GM19351 (cell line): ENCODE measurements around the gene TM2D3.

Source experiments
- ATAC-seq: cut with Tn5 transposase; IDR thresholded peaks from one replicate; pipeline ENCODE4 v1.9.1; 2021; ENCODE audit warnings: mild to moderate bottlenecking, moderate library complexity; ENCODE audit not compliant: unreplicated experiment

TM2D3 gene

DNA sequence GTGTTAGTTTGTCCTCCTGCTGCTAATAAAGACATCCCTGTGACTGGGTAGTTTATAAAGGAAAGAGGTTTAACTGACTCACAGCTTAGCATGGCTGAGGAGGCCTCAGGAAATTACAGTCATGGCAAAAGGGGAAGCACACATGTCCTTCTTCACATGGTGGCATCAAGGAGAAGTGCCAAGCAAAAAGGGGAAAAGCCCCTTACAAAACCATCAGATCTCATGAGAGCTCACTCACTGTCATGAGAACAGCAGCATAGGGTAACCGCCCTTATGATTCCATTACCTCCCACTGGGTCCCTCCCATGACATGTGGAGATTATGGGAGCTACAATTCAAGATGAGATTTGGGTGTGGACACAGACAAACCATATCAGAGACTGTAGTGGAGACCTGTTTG, 27.0 kb downstream of the TM2D3 start:
- no peak for ATAC-seq

DNA sequence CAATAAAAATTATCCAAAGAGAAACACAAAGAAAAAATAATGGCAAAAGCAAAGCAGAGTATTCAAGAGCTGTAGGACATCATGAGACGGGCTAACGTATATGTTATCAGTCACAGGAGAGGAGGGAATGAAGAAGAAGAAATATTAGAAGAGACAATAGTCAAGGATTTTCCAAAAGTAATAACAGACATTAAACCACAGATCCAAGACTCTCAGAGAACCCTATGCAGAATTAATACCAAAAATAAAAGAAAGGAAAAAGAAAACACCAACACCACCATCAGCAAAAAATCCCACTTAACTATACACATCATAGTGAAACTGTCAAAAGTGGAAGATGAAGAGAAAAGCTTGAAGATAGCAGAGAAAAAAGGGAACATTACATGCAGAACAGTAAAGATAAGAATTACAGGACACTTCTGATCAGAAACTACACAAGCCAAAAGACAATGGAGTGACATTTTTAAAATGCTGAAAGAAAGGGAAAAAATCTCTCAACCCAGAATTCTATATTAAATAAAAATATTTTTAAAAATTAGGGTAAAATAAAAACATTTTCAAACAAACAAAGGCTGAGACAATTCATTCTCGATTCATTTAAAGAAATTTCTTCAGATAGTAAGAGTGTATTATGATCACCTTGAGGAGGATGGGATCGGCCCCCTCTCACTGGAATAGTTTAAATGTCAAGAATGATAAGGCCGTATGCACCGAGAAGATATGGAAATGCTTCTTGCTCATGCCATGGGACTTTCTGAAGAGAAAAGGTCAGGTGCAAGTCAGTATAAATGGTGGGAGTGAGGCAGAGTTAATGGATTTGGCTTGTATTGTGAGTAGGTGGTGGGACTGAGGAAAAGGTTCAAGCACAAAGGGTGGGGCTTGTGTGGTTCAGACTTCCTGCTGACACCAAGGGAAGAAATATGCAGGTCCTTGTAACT, 28.5 kb downstream of the TM2D3 start:
- no peak for ATAC-seq

DNA sequence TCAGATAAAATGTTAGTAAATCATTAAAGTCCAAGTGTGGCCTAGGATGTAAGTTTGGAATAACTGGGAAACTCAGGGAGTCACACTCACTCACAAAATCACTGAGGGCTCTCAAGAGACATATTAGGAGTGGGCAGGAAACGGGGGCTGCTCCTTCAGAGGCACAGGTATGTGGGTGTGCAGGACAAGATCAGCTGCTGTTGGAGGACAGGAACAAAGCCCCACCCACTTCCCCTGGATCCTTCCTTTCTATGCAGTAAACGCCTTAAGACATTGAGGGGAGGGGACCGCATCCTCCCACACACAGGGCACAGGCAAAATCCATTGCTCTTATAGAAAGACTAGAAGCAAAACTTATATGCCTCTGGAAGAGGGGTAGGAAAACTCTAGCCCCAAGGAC, 30.2 kb downstream of the TM2D3 start:
- no peak for ATAC-seq

DNA sequence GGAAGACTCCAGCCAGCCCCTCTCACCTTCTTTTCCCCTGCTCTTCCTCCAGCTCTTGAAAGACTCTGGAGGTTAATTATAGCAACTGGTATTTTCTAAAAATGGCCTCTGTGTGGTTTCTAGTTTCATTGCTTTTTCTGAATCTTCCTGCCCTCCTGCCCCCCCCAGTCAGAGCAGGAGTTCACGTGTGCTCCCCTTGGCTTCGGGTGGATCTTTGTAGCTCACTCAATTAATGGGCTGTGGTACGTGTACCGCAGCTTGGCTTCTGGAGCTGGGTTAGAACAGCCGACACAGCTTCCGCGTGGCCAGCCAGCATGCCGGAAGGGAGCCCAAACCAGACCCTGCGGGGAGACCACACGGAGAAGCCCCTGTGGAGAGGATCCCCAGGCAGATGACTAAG, 31.5 kb downstream of the TM2D3 start:
- ATAC-seq: peak; percentile 47

DNA sequence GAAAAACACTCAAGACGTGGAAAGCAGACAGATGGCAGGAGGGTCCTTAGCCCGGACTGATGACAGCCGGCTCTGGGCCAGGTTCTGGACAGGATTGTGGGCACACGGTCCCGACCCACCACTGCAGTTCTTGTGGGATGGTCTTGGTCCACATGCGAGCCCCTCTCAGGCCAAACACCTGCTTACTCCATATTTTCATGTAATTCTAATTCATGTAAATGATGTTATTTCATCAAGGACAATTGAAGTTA, 32.6 kb downstream of the TM2D3 start:
- no peak for ATAC-seq

DNA sequence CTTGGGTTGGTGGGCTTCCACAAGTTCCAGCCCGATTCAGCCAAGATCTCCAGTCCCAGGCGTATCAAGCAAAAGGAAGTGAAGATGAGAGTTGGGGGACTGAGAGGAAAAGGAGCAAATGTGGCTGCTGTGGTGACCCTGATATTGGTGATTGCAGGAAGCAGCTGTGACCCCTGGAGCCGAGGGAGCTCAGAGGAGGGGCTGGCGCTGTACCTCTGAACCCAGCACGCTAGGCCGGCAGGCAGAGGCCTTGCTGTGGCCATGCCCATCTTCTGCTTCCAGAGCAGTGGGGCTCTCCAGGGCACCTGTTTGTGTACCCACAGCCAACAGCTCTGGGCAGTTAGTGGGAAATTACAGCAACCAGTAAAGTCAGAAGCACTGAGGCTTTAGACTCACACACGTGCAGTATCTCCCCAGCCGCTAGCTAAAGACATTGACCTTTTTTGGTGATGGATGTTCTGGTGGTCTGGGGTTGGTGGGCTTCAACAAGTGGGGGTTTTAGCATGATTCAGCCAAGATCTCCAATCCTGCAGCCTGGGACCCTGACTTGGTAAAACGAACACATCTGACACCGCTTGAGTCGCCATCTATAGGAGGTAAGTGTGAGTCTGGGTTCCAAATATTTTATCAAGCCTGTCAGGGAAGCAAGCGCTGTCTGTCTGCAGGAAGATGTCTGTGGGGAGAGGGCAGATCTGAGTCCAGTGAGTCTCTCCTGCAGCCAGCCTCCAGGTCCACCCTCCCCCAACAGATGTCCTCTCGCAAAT, 33.1 kb downstream of the TM2D3 start:
- no peak for ATAC-seq

DNA sequence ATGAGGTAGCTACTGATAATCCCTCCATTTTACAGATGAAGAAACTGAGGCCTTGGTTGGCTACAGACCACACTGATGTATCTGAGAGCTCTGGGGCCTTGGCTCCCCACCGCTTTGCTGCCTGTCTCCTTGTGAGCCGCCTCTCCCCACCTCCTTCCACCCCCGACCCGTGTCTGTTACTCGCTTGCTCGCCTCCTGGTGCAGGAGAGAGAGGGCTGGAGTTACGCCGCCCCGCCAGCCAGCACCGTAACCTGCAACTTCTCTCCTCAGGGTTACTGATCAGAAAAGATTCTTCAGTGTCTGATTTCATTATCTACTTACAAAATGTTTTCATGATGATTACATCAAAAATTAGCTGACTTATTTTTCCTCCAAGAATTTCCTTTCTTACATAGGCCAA, 34.1 kb downstream of the TM2D3 start:
- ATAC-seq: no peak

DNA sequence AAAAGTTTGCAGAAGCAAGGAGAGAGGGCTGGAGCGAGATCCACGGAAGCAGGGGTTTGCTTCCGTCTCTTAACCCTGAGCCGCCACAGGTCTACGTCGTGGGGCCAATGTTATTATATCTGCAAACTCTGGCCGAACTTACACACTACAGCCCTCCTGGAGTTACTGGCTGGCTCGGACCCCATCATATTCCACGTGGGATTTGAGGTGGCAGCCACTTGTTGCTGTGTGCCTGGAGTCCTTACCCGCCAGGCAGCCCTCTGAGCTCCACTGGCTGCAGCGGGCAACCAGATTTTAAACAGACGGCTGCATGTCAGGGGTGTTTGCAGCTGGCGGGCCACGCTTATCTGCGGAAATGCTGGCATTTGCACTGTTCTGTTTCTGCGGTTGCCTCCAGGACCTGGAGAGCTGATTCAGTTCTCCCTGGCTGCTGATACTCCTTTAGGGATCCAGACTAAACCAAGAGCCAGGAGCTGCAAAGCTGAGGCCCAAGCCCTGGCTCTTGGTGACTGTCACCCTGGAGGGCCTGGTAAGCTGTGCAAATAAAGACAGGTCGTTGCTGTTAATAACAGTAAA, 34.7 kb downstream of the TM2D3 start:
- no peak for ATAC-seq

DNA sequence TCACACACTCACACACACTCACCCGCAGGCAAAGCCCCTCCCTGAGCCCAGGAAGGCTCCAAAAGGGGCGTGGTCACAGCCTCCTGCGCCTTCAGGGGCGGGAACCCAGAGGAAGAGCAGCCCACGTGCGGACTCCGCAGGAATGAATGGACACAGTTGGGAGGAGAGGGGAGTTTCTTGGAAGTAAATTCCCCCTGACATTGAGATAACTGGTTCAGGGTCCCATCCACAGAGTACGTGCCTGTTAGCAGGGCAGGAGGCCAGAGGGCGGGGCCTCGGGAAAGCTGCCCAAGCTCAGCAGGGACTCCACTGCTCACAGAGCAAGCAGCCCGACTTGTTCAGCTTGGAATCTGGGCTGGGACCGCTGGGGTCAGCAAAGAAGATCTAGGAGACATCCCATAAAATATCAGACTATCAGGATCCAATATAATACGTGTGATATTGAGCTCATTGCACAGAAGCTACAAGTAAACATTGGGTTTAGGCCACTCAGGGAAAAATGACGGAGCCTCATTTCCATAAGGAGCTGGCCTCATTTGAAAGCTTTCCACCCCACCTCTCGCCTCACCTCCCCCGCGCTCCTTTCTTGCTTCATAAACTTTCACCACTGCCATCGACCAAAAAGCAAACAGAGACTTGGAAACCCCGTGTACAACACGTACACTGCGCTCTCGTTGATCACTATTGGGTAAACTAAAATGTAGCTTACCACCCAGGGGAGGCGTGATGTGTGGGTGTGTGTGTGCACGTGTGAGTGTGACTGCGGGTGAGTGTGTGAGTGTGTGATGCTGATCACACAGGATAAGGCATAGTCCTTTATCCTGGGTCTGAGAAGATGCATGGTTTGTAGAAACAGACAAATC, 36.0 kb downstream of the TM2D3 start:
- ATAC-seq: no peak

DNA sequence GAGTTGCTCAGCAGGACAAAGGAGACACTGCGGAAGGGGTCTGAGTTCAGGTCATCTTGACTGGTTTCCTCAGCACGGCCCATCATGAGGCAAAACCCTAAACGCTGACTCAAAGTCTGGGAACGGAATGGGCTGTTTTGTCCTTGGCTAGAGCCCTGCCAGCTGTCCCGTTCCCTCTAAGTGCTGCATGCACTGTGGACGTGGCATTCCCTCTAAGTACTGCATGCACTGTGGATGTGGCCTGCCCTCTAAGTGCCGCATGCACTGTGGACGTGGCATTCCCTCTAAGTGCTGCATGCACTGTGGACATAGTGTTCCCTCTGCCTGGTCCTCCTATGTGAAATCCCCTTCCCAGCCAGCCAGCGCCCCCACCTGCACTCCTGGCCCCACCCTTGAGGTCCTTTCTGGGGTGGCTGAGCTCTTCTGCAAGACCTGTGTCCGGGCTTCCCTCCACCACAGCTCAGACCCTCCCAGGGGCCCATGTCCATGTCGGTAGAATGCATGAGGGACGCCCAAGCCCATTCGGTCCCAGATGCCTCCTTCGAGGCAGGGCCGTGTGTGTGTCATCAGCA, 36.7 kb downstream of the TM2D3 start:
- no peak for ATAC-seq

DNA sequence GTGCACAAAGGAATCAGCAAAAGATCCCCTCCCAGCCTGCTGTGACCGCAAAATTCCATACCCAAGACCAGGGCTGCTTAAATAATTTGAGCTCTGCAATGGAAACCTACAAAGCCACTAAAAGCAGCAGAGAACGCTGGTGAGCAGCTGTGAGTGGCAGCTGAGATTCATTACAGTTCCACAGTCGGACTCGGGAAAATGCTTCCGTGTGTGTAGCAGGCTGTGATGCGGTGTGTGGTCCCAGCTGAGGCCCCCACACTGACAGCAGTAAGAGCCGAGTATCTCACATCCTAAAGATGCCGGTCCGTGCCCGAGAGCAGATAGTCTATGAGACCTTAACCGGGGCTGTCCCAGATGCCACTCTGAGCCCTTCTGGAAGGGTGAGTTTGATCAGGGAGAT, 37.4 kb downstream of the TM2D3 start:
- ATAC-seq: no peak

DNA sequence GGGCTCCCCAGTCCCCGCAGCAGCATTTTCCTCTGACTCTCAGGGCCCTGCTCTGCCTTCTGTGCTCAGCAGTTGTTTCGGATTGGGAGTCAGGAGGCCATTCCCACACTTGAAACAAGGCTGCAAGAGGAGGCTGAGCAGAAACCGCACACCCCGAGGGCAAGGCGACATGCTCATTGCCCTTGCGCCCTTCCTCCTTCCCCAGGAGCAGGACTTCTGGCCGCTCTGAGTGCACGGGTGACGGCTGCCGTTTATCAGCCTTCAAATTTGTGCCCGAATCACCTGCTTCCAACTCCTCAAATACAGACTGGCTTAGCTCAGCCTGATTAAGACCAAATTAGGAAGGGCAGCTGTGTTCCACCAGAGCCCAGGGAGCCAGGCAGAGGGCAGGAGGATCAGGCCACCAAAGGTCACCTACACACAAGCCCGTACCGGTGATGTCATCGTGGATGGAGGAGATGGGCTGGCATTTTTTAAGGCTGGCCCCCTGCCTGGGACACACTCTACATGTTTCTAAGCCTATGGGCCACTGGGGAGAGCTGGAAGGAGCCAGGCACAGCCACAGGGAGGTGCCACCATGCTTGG, 38.1 kb downstream of the TM2D3 start:
- ATAC-seq: no peak

DNA sequence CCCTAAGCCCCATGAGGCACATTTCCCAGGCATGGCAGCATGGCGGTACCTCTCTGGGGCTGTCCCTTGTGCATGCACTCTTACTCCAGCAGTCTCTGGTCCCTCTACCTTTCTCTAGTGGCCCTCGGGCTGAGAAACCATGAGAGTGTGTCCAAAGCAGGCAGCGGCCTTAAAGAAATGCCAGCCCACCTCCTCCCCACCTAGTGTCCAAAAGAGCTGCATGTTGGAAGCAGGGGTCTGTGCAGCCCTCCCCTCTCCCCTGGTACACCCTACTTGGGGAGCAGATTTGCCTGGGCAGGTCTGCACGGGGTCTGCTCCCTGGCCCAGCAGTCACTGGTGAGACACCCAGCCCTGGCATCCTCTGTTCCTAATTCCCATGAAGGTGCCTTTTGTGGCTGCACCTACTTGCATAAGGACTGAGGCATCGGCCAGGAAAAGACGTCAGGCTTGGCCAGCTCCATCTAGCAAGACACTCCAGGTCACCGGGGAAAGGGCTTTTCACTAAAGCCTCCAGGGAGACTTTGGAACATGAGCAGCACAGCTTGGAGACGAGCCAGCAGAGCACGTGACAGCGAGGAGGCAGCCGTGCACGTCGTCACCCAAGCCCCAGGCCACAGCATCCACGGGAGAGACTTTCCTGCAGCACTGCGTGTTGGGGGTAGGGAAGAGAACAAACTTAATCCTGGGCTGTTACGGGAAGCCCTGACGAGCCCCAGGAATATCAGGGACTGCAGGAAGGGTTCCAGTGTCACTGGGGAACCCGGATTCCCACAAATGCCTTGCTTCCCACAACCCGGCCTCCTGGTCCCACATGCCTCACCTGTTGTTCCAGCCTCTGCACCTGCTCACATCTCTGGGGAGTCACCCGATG, 38.8 kb downstream of the TM2D3 start:
- ATAC-seq: no peak

DNA sequence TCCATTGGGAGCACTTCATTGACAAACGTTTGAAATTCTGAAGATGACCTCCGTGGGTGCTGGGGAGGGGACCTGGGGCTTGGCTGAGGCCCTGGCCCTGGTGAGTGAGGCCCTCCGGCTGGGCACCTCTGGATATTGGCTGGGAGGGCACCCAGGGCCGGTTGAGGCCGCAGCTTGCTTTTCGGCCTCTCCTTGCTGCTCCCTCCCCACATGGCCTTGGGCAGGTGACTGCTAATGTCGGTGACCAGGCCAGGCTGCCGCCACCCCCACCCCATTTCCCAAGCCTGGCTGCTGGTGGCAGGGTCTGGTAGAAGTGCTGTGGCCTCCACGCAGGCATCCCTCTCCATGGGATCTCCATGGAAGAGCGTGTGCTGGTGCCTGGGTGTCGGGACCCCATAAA, 39.5 kb downstream of the TM2D3 start:
- ATAC-seq: no peak

DNA sequence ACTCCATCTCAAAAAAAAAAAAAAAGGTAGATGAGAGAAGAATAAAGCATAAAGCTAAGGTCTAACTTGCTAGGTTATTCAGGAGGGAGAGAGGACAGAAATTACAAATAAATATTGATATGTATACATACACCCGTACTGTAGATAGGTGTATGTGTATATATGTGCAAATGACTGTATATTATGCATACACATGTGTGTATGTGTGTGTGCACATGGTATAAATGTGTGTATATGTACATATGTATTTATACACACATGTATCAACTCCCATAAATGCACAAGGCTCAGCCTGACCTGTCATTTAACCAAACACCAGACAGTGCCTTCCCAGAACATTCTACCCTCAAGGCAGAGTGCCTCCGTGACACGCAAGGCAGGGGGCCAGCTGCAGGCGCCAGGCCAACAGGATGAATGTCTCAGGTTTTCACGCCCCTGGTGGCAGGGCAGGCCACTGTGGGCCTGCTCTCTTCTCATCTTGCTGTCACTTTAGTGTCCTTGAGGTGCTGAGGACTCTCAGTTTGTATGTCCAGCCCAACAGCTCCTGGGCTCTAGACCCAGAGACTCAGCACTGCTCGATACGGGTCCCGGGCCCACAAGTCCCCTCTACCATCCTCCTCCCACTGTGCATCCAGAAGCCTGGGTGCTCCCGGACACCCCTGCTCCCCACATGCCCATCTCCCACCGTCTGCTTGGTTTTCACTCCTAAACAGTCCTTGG, 40.4 kb downstream of the TM2D3 start:
- ATAC-seq: no peak

DNA sequence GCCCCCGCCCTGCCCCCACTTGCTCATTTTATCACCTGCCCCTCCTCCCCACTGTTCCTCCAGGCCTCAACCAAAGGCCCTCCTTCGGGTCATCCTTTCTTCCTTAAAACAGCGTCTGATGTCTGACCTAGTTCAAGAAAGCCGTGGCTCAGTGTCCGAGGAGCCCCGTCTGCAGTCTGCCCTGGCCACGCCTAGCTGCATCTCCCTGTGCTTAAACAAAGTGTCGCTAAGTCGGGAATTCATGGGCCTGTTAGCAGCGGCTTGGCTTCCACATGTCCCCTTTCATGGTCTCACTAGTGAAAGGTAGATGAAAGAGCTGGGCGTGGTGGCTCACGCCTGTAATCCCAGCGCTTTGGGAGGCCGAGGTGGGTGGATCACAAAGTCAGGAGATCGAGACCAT, 41.2 kb downstream of the TM2D3 start:
- no peak for ATAC-seq

DNA sequence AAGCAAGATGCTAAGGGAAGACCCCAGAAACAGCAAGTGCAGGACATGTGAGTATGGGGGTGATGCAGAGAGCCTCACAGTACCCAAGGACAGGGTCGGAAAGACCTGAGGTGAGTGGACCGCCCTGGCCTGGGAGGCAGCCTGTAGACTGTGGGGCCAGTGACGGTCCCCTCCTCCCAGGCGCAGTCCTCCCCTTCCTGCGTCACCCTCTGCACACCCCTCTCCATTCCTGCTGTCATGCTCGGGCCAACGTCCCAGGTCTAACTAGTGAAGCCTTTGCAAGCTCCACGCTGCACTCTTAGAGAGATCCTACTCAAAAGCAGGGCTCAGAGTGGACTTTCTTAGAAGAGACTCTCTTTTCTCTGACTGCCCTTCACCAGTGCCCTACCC, 41.6 kb downstream of the TM2D3 start:
- ATAC-seq: no peak

DNA sequence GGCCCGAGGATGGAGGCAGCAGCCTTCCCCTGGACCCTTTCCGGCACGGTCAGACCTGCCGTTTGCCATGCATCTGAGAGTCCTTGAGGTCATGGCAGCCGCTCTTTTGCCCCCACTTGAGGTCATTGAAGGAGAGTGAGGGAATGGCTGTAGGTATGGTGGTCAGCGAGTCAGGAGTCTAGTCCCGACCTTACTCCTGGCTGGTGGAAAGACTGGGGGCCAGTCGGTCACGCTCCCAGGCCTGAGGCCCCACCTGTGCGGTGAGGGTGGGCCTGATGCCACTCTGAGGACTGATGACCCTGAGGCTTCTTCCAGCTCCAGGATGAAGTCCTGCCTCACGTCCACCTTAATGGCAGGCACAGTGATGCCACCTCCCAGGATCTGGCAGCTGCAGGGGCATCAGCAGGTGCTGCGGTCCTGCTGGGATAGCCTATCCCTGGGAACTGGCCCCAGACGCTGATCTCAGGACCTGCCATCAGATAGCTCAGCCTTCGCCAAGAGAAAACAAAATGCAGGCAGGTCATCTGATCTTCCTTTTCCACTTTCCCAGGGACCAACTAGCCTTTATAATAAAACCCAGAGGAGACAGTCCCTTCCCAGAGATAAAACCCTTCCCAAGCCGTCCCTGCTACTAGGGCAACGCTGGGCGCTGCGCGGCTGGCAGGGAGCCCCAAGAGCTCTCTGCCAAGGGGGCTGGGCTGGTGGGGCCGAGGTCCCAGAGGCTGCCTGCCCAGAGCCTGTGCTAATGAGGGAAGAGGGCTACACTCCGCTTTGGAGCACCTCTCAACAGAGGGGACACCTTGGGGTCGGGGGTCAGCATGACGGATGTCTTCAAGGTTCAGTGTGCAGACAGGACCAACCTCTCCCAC, 42.2 kb downstream of the TM2D3 start:
- ATAC-seq: no peak
